GM12872 (cell line): Measurements from ENCODE around the gene PRKCZ.

Source experiments
- CTCF ChIP-seq: IDR thresholded peaks from 3 replicates; pipeline ENCODE4 v1.5.1; 2011; ENCODE audit warnings: low read depth, mild to moderate bottlenecking, low read length, moderate library complexity; ENCODE audit not compliant: insufficient read depth

The PRKCZ gene

GRCh38 chr1:2179283-2180013, 129.2 kb downstream of the PRKCZ start:
- no peak for TF ChIP-seq CTCF

DNA sequence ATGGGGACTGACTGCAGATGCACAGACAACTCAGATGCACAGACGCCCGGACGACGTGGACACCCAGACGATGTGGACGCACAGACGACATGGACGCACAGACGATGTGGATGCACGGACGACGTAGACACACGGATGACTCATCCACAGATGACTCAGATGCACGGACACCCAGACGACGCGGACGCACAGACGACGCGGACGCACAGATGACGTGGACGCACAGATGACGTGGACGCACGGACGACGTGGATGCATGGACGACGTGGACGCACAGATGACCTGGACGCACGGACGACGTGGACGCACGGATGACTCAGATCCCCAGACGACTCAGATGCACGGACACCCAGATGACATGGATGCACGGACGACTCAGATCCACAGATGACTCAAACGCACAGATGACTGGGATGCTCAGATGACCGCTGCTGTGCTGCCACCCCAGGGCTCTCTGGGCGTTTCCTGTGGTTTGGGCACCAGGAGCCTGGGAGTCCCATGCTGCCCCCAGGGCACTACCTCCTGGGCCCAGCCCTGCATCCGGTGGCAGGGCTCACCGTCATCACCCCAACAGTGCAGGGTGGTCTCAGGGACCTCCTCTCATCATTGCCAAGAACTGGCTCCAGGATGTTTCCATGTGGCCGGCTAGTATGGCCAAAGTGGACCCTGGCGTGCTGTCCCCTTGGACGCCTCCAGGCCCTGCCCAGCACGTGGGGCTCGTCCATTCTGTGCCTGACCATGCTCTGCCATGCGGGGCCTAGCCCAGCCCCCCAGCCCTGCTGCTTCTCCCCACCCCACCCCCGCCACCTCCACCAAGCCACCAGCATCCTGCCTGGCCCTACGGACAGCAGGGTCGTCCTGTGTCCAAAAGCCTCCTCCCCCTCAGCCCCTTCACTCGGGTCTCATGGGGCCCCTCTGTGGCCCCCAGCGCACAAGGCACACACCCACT, 130.4 kb downstream of the PRKCZ start:
- TF ChIP-seq CTCF, result no peak

DNA sequence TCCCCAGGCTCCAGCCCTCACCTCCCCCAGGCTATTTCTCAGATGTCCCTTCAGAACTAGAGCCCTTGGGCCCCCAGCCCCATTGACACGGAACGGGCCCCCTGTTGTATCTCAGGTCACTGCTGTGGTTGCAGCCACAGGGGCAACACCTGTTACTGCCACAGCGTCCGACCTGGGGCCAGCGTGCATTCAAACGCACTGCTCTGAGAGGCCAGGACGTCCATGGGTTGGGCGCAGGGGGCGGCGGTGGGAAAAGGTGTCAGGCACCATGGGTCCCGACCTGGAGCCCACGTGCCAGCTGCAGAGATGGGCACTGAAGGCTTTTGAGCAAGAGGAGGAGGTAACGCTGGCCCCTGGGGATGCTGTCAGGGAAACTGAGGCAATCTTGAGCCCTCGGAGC, 131.1 kb downstream of the PRKCZ start:
- no peak for TF ChIP-seq CTCF

GRCh38 chr1:2181752-2182151, 131.5 kb downstream of the PRKCZ start:
- no peak for TF ChIP-seq CTCF

- no peak for TF ChIP-seq CTCF
Measured at GRCh38 chr1:2182376-2182775, 132.2 kb downstream of the PRKCZ start.

- TF ChIP-seq CTCF, result no peak
Measured at GRCh38 chr1:2183937-2184334, 133.7 kb downstream of the PRKCZ start.

GRCh38 chr1:2184531-2184930, 134.3 kb downstream of the PRKCZ start:
- TF ChIP-seq CTCF, result no peak
